Measurements from ENCODE around the gene ATP6V0A4.
"Not testable (repeated sequence)": the region's sequence is repeated elsewhere in the genome, so short reads cannot be mapped to it uniquely, and the experiment has no call there.

Gene ATP6V0A4

GRCh38 chr7:138752518-138753149 is 45.4 kb downstream of the ATP6V0A4 start:
- peak; percentile 83 for DNase-seq (ENCODE audit: low read depth in 1 of 2, low spot score in 1 of 2)

DNA sequence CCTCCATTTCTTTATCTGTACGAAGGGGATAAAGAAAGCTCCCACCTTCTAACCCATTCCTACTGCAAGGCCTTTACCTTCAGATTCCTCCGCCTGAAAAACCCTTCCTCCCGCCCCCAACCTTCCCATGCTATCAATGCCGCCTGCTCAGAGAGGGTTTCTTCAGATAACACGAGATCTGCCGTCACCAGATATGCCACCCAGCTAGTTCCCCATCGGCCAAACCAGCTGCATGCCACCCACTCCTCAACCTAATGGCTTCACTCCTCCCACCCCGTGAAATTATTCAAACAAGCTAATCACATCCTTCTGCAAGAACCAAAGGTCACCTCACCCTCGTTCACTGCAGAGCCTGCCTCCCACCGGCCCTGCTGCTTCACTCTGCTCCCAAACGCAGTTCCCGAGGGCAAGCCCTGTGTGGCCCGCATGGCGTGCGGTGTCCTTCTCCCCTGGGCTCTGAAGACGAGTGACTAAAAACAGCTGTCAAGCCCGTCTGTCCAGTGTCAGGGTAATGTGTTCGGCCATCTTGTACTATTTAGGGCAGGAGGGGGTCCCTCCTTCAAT is 47.0 kb downstream of the ATP6V0A4 start:
- no peak for DNase-seq (ENCODE audit: low read depth in 1 of 2, low spot score in 1 of 2)

- no peak for DNase-seq (ENCODE audit: low read depth in 1 of 2, low spot score in 1 of 2)
Measured at GRCh38 chr7:138750473-138750872, 47.5 kb downstream of the ATP6V0A4 start.

GRCh38 chr7:138749960-138750359 is 48.0 kb downstream of the ATP6V0A4 start:
- DNase-seq (ENCODE audit: low read depth in 1 of 2, low spot score in 1 of 2): no peak

DNA sequence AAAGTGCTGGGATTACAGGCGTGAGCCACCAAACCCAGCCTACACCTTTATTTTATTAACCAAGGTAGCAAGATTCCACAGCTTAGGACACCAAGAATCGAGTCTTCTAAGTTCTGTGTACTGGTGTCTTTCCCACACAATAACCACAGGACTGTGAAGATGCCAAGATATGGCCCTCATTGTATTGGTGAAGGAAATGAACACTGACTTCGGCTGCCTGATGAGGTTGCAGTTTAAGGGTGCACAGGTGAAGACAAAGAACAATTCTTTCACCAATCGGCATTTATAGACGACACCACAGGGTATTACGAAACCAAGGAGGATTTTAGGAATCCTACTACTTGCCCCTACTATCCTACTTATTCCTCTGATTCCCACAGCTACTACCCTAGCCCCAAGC is 49.3 kb downstream of the ATP6V0A4 start:
- DNase-seq (ENCODE audit: low read depth in 1 of 2, low spot score in 1 of 2): no peak

GRCh38 chr7:138746073-138746472 is 51.9 kb downstream of the ATP6V0A4 start:
- no peak for DNase-seq (ENCODE audit: low read depth in 1 of 2, low spot score in 1 of 2)

GRCh38 chr7:138745189-138745588 is 52.8 kb downstream of the ATP6V0A4 start:
- DNase-seq (ENCODE audit: low read depth in 1 of 2, low spot score in 1 of 2): no peak

DNA sequence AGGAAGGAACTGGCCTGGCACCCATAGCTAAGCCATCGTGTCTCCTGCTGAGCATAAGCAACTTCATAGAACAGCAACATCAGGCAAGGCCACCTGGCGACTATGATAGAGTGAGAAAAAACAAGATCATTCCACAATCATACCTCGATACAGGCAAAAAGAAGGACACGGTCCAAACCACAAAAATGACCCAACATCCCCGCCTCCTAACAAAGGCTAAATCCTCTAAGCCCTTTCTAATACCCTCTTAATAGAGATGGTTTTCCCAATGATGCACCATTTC is 56.6 kb downstream of the ATP6V0A4 start:
- DNase-seq (ENCODE audit: low read depth in 1 of 2, low spot score in 1 of 2): no peak

DNA sequence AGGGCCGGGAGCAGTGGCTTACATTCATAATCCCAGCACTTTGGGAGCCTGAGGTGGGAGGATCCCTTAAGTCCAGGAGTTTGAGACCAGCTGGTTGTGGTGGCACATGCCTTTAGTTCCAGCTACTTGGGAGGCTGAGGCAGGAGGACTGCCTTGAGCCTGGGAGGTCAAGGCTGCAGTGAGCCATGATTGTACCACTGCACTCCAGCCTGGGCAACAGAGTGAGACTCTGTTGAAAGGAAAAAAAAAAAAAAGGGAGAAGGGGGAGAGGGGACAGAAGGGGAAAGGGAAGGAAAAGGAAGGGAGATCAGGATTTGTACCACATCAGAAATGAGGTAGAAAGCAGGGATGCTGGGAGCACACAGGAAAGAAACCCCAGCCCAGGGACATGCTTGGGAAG is 58.1 kb downstream of the ATP6V0A4 start:
- DNase-seq (ENCODE audit: low read depth in 1 of 2, low spot score in 1 of 2): no peak

GRCh38 chr7:138738551-138739335 is 59.3 kb downstream of the ATP6V0A4 start:
- peak; percentile 62 to 71 for DNase-seq (ENCODE audit: low read depth in 1 of 2, low spot score in 1 of 2)

GRCh38 chr7:138738114-138738513 is 59.9 kb downstream of the ATP6V0A4 start:
- DNase-seq (ENCODE audit: low read depth in 1 of 2, low spot score in 1 of 2): no peak

- no peak for DNase-seq (ENCODE audit: low read depth in 1 of 2, low spot score in 1 of 2)
Measured at GRCh38 chr7:138735399-138735798, 62.6 kb downstream of the ATP6V0A4 start.

DNA sequence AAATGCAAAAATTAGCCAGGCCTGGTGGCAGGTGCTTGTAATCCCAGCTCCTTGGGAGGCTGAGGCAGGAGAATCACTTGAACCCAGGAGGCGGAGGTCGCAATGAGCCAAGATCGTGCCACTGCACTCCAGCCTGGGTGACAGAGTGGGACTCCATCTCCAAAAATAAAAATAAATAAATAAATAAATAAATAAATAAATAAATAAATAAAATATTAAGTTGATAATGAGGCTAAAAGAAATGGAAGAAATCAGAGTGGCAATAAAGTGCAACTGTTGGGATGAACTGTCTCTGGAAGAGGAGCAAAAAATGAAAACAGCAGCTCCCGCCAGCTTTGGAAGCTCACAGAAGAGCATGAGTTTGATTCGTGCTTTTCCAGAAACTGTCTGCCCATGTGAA is 66.3 kb downstream of the ATP6V0A4 start:
- DNase-seq (ENCODE audit: low read depth in 1 of 2, low spot score in 1 of 2): not testable (repeated sequence)

DNA sequence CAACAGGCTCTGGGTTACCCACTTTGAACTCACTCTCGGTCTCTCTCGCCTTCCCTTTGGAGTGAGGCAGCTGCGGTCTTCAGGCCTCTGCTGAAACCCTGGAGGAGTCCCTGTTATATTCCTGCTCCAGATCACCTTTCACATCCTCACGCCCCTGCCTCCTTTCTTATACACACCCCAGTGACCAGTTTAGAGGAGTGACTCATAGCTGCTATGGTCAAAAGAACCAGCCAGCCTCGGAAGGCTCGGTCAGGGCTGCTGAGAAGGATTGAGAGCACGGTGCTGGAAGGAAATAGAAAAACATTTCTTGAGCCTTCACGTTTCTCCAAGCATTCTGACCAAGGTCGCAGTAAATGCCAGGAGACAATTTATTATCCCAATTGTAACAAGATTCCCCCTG is 68.6 kb downstream of the ATP6V0A4 start:
- no peak for DNase-seq (ENCODE audit: low read depth in 1 of 2, low spot score in 1 of 2)

DNA sequence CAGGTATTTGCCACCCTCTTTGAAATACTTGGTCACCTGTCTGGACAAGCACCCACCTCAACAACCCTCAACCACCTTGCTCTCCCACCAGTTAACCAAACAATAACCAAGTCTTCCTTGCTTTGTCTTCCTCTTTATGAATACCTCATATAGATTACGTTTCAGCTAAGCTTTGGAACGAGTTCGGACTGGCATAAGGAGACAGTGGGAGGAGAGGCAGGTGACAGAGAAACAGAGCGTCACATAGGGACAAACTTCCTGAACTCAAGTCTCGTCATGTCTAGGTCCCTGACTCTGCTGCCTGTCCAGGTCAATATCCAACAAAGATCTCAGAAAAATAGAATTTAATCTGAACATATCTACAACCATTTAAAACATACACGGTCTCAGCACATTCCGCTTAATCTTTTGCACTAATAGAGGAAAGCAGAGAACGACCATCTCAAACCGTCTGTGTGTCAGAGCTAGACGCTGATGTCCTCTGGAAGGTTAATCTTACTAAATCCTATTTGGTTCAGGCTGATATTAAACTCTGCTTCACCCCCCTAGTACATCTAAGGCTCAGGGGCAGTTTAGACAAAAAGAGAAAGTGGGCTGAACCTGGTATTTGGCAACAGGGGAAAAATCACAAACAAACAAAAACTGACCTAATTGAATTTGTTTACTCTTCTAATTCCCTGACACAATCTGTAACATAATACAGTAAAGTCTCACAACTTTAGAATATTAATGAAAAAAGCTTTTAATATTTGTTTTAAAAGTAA is 70.5 kb downstream of the ATP6V0A4 start:
- no peak for DNase-seq (ENCODE audit: low read depth in 1 of 2, low spot score in 1 of 2)

GRCh38 chr7:138726288-138726687 is 71.7 kb downstream of the ATP6V0A4 start:
- DNase-seq (ENCODE audit: low read depth in 1 of 2, low spot score in 1 of 2): no peak

DNA sequence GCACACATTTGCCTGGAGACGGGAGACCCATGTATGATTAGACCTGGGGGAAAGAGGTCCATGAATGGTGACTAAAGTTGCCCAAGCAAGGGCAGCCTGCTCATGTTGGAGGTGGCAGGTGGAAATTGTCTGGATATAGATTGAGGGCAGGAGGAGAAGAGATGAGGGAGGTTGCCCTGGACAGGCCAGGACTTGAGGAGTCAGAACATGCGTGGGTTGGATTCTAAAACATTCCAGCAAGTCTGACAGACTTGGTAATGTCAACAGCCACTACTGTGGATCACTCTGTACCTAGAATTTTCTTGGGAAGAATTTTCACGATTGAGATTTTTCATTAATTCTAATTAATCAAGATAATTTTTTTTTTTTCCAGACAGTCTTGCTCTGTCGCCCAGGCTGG is 77.7 kb downstream of the ATP6V0A4 start:
- DNase-seq (ENCODE audit: low read depth in 1 of 2, low spot score in 1 of 2): no peak

GRCh38 chr7:138716889-138717288 is 81.1 kb downstream of the ATP6V0A4 start:
- DNase-seq (ENCODE audit: low read depth in 1 of 2, low spot score in 1 of 2): no peak

GRCh38 chr7:138713191-138713590 is 84.8 kb downstream of the ATP6V0A4 start:
- no peak for DNase-seq (ENCODE audit: low read depth in 1 of 2, low spot score in 1 of 2)

DNA sequence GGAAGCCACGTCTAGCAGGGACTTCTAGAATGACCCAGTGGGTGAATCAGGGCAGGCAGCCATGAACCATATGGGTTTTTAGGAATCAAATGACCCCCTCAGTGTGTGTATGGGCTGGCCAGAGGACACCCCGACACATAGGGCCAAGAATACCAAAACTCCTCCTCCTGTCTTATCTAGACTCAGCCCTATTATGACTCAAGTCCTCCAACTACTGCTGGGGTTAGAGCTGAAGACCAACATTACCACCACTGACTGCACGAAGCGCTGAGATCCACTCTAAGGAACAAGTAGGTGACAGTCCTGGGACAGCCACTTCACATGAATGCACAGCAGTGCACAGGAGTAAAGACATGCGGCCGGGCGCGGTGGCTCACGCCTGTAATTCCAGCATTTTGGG is 85.3 kb downstream of the ATP6V0A4 start:
- DNase-seq (ENCODE audit: low read depth in 1 of 2, low spot score in 1 of 2): no peak

- DNase-seq (ENCODE audit: low read depth in 1 of 2, low spot score in 1 of 2): no peak
Measured at GRCh38 chr7:138710536-138711385, 87.2 kb downstream of the ATP6V0A4 start.
